WTC11 (cell line): ENCODE data around the gene DTX1. TPM values are rescaled to one million over a fixed set of nuclear protein-coding genes. Genes with fewer than 3 reads are reported as not detected.
A peak's percentile ranks its signal among the peaks of the same experiment; 100 is the strongest.

Experiments
- ATAC-seq: fragments of 200-7000 bp; cut with Tn5 transposase; 2 replicates; pipeline ENCODE4 v1.10.0; 2021; ENCODE audit warnings: mild to moderate bottlenecking, moderate library complexity
- CTCF ChIA-PET: fragments of 300-600 bp; sonication (Branson Sonifier 250); formaldehyde crosslinking; loops from one replicate; lab custom pipeline; 2021; ENCODE audit warnings: antibody characterized with exemption; lab: Charles Lee
- POLR2A ChIA-PET: fragments of 350-600 bp; sonication (Branson Sonifier 250); formaldehyde crosslinking; loops from one replicate; lab custom pipeline; 2021; ENCODE audit warnings: antibody characterized with exemption; lab: Charles Lee
- DNase-seq: peaks from one replicate; pipeline ENCODE4 v3.0.0; 2021; ENCODE audit warnings: low spot score
- H3K27ac Mint-ChIP-seq: 2 replicates; pipeline ENCODE4 v1.8.0; 2021; ENCODE audit warnings: mixed read lengths
- H3K27me3 Mint-ChIP-seq: 2 replicates; pipeline ENCODE4 v1.8.0; 2021; ENCODE audit warnings: low read depth, mild to moderate bottlenecking, moderate library complexity, mixed read lengths
- H3K36me3 Mint-ChIP-seq: 2 replicates; pipeline ENCODE4 v1.8.0; 2021; ENCODE audit warnings: mixed read lengths
- H3K4me1 Mint-ChIP-seq: 2 replicates; pipeline ENCODE4 v1.8.0; 2022; ENCODE audit warnings: mixed read lengths
- H3K4me3 Mint-ChIP-seq: 2 replicates; pipeline ENCODE4 v1.8.0; 2021; ENCODE audit warnings: mild to moderate bottlenecking, moderate library complexity, mixed read lengths
- H3K9me3 Mint-ChIP-seq: 2 replicates; pipeline ENCODE4 v1.8.0; 2021; ENCODE audit warnings: mixed read lengths
- AR ChIP-seq: fragments of 250-450 bp; sonication (Bioruptor Pico); IDR thresholded peaks from 2 replicates; pipeline ENCODE4 v1.9.0; 2021; ENCODE audit warnings: mild to moderate bottlenecking
- ATF3 ChIP-seq: sonication (generic); formaldehyde crosslinking; conservative IDR thresholded peaks from 2 replicates; pipeline ENCODE4 v1.8.1; 2022; ENCODE audit warnings: mild to moderate bottlenecking, missing genetic modification reagents
- CREM ChIP-seq: sonication (generic); formaldehyde crosslinking; IDR thresholded peaks from 2 replicates; pipeline ENCODE4 v1.8.1; 2022; ENCODE audit warnings: mild to moderate bottlenecking, missing genetic modification reagents, moderate library complexity
- E2F1 ChIP-seq: sonication (generic); formaldehyde crosslinking; IDR thresholded peaks from 2 replicates; pipeline ENCODE4 v1.8.0; 2022; ENCODE audit warnings: mild to moderate bottlenecking, missing genetic modification reagents
- EMX1 ChIP-seq: fragments of 250-450 bp; sonication (Bioruptor Pico); IDR thresholded peaks from 2 replicates; pipeline ENCODE4 v1.8.0; 2021; ENCODE audit warnings: mild to moderate bottlenecking
- FOXP4 ChIP-seq: sonication (generic); formaldehyde crosslinking; IDR thresholded peaks from 2 replicates; pipeline ENCODE4 v1.8.0; 2022; ENCODE audit warnings: mild to moderate bottlenecking, missing genetic modification reagents
- GRHL2 ChIP-seq: fragments of 250-450 bp; sonication (Bioruptor Pico); IDR thresholded peaks from 2 replicates; pipeline ENCODE4 v1.8.0; 2022; ENCODE audit warnings: mild to moderate bottlenecking, moderate library complexity; ENCODE audit not compliant: insufficient replicate concordance, severe bottlenecking
- JUN ChIP-seq: sonication (generic); formaldehyde crosslinking; IDR thresholded peaks from 2 replicates; pipeline ENCODE4 v1.8.0; 2023; ENCODE audit warnings: mild to moderate bottlenecking, missing genetic modification reagents
- KAT7 ChIP-seq: sonication (generic); formaldehyde crosslinking; IDR thresholded peaks from 2 replicates; pipeline ENCODE4 v1.8.1; 2023; ENCODE audit warnings: missing genetic modification reagents, mild to moderate bottlenecking, borderline replicate concordance
- MLX ChIP-seq: sonication (generic); formaldehyde crosslinking; IDR thresholded peaks from 2 replicates; pipeline ENCODE4 v1.8.1; 2023; ENCODE audit warnings: mild to moderate bottlenecking, missing genetic modification reagents, moderate library complexity
- NFE2L1 ChIP-seq: sonication (generic); formaldehyde crosslinking; IDR thresholded peaks from 2 replicates; pipeline ENCODE4 v1.8.1; 2023; ENCODE audit warnings: missing genetic modification reagents
- NR2C2 ChIP-seq: sonication (generic); formaldehyde crosslinking; IDR thresholded peaks from 2 replicates; pipeline ENCODE4 v1.8.0; 2022; ENCODE audit warnings: mild to moderate bottlenecking, missing genetic modification reagents
- SP1 ChIP-seq: sonication (generic); formaldehyde crosslinking; conservative IDR thresholded peaks from 2 replicates; pipeline ENCODE4 v1.8.1; 2022; ENCODE audit warnings: missing genetic modification reagents
- TEAD1 ChIP-seq: sonication (generic); formaldehyde crosslinking; IDR thresholded peaks from 2 replicates; pipeline ENCODE4 v1.8.0; 2022; ENCODE audit warnings: mild to moderate bottlenecking, missing genetic modification reagents
- USF1 ChIP-seq: sonication (generic); formaldehyde crosslinking; IDR thresholded peaks from 2 replicates; pipeline ENCODE4 v1.8.0; 2022; ENCODE audit warnings: mild to moderate bottlenecking, missing genetic modification reagents
- ZBTB43 ChIP-seq: sonication (generic); formaldehyde crosslinking; IDR thresholded peaks from 2 replicates; pipeline ENCODE4 v1.8.1; 2023; ENCODE audit warnings: mild to moderate bottlenecking, missing genetic modification reagents
- ZNF121 ChIP-seq: sonication (generic); formaldehyde crosslinking; IDR thresholded peaks from 2 replicates; pipeline ENCODE4 v1.8.0; 2023; ENCODE audit warnings: missing genetic modification reagents
- ZNF263 ChIP-seq: sonication (generic); formaldehyde crosslinking; IDR thresholded peaks from 2 replicates; pipeline ENCODE4 v1.8.1; 2022; ENCODE audit warnings: low read depth, mild to moderate bottlenecking, moderate library complexity, missing genetic modification reagents
- ZNF416 ChIP-seq: fragments of 250-450 bp; sonication (Bioruptor Pico); IDR thresholded peaks from 2 replicates; pipeline ENCODE4 v1.9.0; 2021; ENCODE audit warnings: mild to moderate bottlenecking, inconsistent platforms
- total RNA-seq: library from RNA; stranded (reverse); gene quantifications from 3 replicates; pipeline ENCODE4 v1.2.3, GENCODE V29; 2021

DTX1 gene
- total RNA-seq, 1 experiment from 2014 or later: 6.2 TPM

GRCh38 chr12:113143959-113144358 is 87.4 kb downstream of the DTX1 start:
- peaks cover 6% of the 10 kb centered on the region for H3K9me3 Mint-ChIP-seq
- POLR2A ChIA-PET: no interaction called here
- CTCF ChIA-PET: interaction anchor here (1.2 to 2.0 kb wide), 2 partner anchors 9 kb away, joined by 6 to 8 read pairs; partner anchors contain the start of gene RASAL1
- peaks cover 5% of the 10 kb centered on the region; the same call in 1 of the 2 replicates for H3K36me3 Mint-ChIP-seq
- no peak overlapping the region for H3K4me3 Mint-ChIP-seq
- H3K27ac Mint-ChIP-seq: no peak overlapping the region
- H3K27me3 Mint-ChIP-seq: peaks cover 7% of the 10 kb centered on the region; the same call in 1 of the 2 replicates
- TF ChIP-seq ATF3 (CRISPR knock-in tag): no peak
- peak; percentile 77; the same call in 1 of the 2 replicates for TF ChIP-seq ZNF121 (CRISPR knock-in tag)
- ATAC-seq: no peak
- no peak for DNase-seq
- peaks cover 4% of the 10 kb centered on the region for H3K4me1 Mint-ChIP-seq

GRCh38 chr12:113144806-113145205 is 88.3 kb downstream of the DTX1 start:
- ChIA-PET CTCF (interaction anchor here (0.7 to 1.2 kb wide), 4 partner anchors 9 to 139 kb away, joined by 3 to 10 read pairs (median 4); partner anchors contain the start of gene RASAL1), POLR2A (no interaction called here)
- Mint-ChIP-seq H3K4me1 (peaks cover 9% of the 10 kb centered on the region), H3K4me3 (no peak overlapping the region), H3K27ac (no peak overlapping the region), H3K36me3 (peaks cover 5% of the 10 kb centered on the region; the same call in 1 of the 2 replicates), H3K27me3 (peaks cover 10% of the 10 kb centered on the region)
- DNase-seq (no peak), ATAC-seq (no peak)
- TF ChIP-seq TEAD1 (no peak), AR (CRISPR knock-in tag) (no peak), E2F1 (CRISPR knock-in tag) (no peak), NR2C2 (no peak), ZNF416 (CRISPR knock-in tag) (no peak), KAT7 (CRISPR knock-in tag) (no peak), FOXP4 (CRISPR knock-in tag) (no peak), ZBTB43 (CRISPR knock-in tag) (no peak), CREM (CRISPR knock-in tag) (no peak)
- TF ChIP-seq, all 79 proteins: peak for 0
- peaks cover 6% of the 10 kb centered on the region for H3K9me3 Mint-ChIP-seq

GRCh38 chr12:113145720-113146551 is 89.4 kb downstream of the DTX1 start:
- ATAC-seq (no peak), DNase-seq (no peak)
- CTCF ChIA-PET: interaction anchor here (0.8 to 1.1 kb wide), 2 partner anchors 16 to 140 kb away, joined by 3 to 5 read pairs; no protein-coding TSS in a partner anchor
- Mint-ChIP-seq H3K27me3 (peaks cover 21% of the 10 kb centered on the region), H3K36me3 (peaks cover 5% of the 10 kb centered on the region; the same call in 1 of the 2 replicates), H3K27ac (no peak overlapping the region), H3K4me1 (peaks cover 18% of the 10 kb centered on the region), H3K4me3 (no peak overlapping the region), H3K9me3 (peaks cover 6% of the 10 kb centered on the region)
- POLR2A ChIA-PET: no interaction called here
- TF ChIP-seq EMX1 (CRISPR knock-in tag) (no peak), GRHL2 (CRISPR knock-in tag) (no peak), ZNF263 (CRISPR knock-in tag) (no peak), SP1 (CRISPR knock-in tag) (no peak), NFE2L1 (CRISPR knock-in tag) (no peak), JUN (CRISPR knock-in tag) (no peak), FOXP4 (CRISPR knock-in tag) (no peak), MLX (no peak), USF1 (CRISPR knock-in tag) (no peak)
